Sciatic nerve (tissue), 2 donors: ENCODE data around the gene ZFR2. TPM values are rescaled to one million over a fixed set of nuclear protein-coding genes. Genes with fewer than 3 reads are reported as not detected.

ENCODE experiments used
- ATAC-seq: fragments of 200-7000 bp; cut with Tn5 transposase; one replicate; pipeline ENCODE4 v1.9.1; 2020; ENCODE audit warnings: mild to moderate bottlenecking, moderate library complexity
- DNase-seq: peaks from one replicate; pipeline ENCODE4 v3.0.0-alpha.2; 2020; ENCODE audit warnings: low spot score
- intact Hi-C: fragments of 100-400 bp; cut with DNase I; formaldehyde crosslinking; loops from one replicate; pipeline ENCODE4 v1.14.2; 2022
- total RNA-seq: library from RNA; stranded (reverse); fragmentation: NEBNext Ultra II Directional; extraction: Animal tissue kit (Norgen Biotek cat#: 25700); gene quantifications from one replicate; pipeline ENCODE4 v1.2.1, GENCODE V29; 2021
- donor health status: DM: no; HTN: no; CAD: no.
- donor health status: DM: no; HTN: no; CAD: no.

The ZFR2 gene
- total RNA-seq, 1 donor from 2014 or later: 0.31 TPM

DNA sequence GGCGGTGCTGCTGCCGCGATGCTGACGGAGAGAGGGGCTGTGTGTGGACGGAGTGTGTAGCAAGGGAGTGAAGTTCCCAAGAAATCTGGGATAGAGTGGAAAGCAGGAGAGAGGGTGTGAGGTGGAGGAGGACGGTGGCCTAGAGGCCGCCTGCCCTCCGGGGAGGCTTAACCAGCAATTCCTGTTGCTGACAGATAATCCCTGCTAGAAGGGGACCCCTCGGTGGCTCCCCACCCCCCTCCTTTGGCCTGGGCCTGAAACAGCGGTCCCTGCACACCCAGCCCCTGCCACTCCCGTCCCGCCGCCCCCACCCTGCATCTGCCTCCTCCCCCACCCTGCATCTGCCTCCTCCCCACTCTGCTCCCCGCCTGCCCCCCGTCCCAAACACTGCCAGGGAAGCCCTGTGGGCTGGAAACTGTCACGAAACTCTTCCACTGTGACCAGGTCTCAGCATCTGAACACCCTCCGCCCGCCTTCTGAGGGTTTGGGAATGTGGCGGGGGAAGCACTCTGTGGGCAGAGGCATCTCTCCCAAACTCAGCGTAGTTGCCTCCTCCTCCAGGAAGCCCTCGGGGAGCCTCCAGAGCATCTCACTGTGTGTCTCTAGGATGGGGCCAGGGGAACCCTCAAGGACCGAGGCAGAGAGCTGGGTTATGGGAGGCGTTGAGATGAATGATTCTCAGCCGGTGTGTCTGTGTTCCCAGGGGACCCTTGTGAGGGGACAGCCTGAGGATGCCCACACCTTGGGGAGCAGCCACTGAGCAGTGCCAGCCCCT lies 65.5 kb downstream of the ZFR2 start:
- intact Hi-C loops: no loop called here
- no peak for ATAC-seq
- DNase-seq: no peak

DNA sequence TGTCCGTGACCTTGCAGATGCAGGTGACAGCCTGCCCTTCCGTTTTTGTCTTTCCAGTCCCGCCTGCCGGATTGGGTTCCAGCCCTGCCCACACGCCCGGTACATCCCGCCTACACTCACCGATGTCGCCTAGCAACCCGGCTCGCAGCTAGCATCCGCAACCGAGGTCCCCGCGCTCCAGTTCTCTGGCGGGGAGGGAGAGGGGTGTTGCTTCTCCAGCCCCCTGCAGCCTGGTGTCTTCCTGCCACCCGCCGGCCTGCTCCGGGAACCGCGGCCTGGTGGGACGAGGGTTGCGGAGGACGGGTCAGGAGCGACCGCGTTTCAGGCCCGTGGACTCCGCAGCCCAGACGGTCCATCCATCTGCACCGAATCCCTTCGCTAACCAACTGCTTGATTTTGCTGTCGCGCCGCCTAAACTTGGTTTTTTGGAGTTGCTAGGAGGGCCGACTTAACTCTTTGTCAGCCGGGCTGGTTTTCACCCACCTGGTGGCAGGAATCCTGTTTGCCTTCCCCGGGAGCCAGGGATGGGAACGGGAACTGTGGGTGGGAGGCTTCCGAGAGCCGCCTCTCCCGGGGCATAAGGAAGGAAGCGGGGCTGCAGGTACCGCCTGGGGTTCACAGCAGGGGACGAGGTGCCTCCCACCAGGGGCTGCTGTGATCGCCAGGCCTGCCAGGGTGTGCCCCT lies 67.3 kb downstream of the ZFR2 start:
- ATAC-seq (no peak), DNase-seq (no peak)
- intact Hi-C loops: no loop called here

DNA sequence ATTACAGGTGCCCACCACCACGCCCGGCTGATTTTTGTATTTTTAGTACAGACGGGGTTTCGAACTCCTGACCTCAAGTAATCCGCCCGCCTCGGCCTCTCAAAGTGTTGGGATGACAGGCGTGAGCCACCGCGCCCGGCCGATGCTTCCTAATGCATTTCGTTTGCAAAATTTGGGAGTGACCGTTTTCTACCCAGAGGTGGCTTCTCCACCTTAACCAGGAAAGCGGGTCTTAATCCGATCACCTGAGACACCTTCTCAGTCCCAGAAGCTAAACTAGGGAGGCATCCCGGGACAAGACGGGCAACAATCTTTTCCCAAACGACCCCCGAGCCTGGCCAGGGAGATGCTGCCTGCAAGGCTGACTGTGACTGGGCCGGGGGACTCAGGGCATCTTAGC lies 67.8 kb downstream of the ZFR2 start:
- intact Hi-C loops: no loop called here
- no peak for ATAC-seq
- DNase-seq: no peak

DNA sequence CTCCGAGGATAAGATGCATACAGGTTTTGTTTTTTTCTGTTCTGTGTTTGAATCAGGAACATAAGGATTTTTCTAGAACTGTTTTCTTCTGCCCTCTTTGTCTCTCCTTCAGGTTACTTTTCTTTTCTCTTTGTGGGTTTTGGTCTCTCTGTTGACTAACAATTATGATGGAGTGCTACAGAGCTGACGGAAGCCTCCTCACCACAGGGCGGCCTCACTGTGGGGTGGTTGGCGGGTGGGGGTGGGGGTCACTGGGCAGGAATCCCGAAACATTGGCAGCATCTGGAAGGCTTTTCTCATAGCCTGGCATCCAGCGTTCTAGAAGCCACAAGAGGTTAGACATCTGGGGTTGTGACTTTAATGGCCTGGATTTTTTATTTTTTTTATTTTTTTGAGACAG lies 70.7 kb downstream of the ZFR2 start:
- intact Hi-C loops: no loop called here
- ATAC-seq: no peak
- no peak for DNase-seq

DNA sequence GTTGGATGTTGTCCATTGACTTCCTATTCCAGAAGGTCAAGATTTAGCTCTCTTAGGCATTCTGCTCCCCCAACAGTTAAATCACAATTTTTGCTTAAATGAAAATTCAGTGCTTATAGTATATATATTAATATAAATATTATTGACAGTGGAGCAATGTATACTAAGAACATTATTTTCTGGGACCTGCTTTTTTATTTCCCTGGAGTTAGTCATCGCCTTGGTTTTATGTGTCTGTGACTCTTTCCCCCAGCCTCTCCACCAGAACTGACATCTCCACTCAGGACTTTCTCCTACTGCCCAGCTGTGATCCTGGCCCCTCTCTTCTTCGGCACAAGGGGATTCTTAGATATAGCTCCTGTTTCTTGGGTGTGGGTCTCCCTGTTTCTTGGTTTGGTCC lies 72.5 kb downstream of the ZFR2 start:
- DNase-seq (no peak), ATAC-seq (no peak)
- intact Hi-C loops: no loop called here

DNA sequence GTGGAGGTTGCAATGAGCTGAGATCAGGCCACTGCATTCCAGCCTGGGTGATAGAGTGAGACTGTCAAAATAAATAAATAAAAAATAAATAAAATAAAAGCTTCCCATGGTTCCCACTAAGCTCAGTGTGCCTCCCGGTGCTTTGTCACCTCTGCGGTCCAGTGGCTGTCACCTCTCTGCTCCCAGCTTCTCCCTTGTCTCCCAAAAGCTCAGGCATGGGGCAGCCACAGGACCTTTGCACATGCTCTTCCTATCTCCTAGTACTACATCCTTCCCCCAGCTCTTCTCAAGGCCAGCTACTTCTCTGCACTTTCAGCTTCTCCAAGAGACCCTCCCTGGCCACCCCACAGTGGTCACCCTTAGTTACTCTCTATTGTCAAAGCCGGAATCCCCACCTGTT lies 75.0 kb downstream of the ZFR2 start:
- intact Hi-C loops: no loop called here

DNA sequence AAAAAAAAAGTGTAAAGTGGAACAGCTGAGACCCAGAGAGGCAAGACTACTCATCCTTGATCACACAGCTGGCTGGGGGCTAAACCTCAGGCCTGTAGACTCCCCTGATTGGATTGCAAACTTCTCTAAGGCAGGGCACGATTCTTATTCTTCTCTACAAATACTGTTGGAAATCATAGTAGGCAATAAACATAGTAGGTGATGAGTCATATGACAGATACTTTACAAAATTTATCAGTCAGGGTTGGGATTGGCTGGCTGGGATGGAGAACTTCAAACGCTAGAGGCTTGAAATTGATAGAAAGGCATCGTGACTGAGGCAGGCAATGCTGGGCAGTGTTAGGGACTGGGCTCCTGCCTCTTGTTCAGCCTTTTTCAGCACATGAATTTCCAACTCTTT lies 76.7 kb downstream of the ZFR2 start:
- DNase-seq (no peak), ATAC-seq (no peak)
- intact Hi-C loops: no loop called here

More for the DNA sequence above, 75.0 kb downstream of the ZFR2 start:
- DNase-seq: no peak
- no peak for ATAC-seq

DNA sequence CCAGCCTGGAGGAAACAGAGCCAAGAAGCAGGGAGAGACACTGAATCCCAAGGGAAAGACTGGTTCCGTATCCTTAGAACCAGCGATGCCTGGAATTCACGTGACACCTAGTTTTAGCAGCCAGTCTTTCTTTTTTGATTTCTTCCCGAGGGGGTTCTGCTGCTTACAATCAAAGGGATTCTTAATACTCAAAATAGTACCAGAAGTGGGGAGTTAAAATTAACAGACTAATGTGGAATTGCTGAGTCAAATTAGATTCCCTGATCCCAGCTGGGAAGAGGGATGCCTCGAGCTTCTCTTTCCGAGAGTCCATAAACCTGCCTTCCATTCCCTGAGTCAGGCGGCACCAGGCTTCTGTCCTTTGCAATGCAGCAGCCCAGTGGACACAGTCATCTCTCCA lies 77.9 kb downstream of the ZFR2 start:
- DNase-seq: no peak
- ATAC-seq: no peak
- intact Hi-C loops: no loop called here

DNA sequence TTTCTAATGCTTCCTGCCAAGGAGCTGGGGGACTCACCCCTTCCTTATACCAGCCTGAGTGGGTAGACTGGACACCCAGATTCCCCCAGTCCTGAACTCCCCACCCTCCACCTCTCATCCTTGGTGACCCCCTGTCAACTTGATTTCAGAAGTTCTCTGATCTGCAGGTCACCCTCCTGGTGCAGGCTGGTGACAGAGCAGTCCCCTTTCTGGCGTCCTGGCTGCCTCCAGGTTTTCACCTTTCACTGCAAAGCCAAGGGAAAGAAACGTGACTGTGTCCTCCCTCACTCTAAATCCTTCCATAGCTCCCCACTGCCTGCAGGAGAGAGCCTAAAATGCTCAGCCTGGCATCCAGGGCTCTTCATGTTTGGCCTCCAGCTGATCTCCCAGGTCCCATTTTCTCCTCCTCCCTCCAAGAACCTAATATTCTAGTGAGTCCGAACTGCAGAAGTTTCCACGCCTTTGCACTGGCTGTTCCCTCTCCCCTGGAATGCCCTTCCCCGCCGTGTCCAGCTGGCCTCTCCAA lies 78.6 kb downstream of the ZFR2 start:
- ATAC-seq: no peak
- intact Hi-C loops: no loop called here
- no peak for DNase-seq

DNA sequence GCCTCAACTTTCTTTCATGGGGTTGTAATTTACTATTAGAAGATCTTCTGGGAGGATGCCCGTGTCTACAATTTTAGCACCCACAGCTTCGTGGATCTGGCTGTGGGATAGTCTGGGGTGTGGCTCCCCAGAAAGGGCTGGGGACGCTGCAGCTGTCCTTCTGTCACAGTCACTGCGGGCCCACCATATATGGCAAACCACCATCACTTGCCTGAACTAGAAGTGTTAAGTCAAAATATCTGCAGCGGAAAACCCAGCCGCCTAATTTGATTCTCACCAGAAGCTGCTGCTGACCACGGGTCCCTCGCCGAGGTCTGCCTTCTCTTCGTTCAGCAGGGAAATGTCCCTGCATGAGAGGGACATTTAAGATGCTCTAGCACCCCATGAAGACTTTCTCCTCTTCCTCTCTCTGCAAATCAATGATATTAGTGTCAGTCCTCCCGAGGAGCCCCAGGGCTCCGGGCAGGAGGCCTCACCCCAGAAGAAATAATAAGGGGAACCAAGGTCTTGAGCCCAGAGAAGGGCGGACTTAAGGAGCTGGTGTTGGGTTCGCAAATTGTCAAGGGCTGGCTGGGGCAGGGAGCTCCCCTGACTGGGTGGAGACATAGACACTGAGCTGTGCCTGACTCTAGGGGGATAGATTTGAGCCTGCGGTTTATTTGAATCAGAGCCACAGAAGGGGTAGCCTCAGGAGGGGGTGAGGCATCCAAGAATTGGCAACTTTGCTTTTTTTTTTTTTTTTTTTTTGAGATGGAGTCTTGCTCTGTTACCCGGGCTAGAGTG lies 79.7 kb downstream of the ZFR2 start:
- ATAC-seq (no peak), DNase-seq (no peak)
- intact Hi-C loops: no loop called here

DNA sequence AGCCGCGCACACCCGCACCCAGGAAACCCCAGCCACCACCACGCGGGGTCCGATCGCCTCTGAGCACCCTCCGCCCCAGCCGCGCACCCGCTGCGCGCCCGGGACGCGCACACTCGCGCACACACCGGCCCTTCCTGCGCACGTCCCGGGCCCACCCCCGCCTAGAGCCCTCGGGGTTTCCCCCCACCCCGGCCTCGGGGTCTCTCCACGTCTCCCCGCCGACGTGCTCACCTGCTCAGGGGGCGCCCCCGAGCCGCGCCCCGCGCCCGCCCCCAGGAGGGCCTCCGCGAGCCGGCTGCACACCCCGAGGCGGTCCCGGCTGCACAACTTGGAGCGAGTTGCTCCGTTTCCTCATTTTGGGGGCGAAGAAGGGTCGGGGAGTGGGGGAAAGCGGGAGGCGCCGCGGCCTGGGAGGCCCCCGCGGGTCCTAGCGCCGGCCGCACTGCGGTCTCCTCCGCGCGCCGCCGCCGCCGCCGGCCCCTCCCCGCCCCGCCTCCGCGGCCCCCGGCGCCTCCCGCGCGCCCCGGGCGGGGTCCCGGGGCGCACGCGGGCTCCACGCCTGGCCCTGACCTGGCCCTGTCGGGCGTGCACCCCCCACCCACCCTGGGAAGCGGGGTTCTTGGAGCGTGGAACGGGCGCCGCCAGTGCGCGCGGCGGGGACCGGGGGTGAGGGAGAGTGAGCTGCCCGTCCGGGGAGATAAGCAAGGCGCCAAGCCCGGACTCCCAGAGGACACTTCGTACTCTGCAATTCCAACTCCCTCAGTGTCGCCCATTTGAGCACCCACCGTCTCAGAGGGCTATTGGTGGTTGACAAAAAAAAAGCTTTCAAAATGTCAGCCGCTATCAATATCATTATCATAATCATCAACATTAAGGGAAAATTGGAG lies 82.7 kb downstream of the ZFR2 start, which contains the start of gene MATK:
TSS of gene MATK (minus strand) at position 444 of the 887 bp plus-strand sequence. CDS start 1,246 bp downstream, outside the sequence.
- DNase-seq: no peak
- intact Hi-C loops: no loop called here
- no peak for ATAC-seq

DNA sequence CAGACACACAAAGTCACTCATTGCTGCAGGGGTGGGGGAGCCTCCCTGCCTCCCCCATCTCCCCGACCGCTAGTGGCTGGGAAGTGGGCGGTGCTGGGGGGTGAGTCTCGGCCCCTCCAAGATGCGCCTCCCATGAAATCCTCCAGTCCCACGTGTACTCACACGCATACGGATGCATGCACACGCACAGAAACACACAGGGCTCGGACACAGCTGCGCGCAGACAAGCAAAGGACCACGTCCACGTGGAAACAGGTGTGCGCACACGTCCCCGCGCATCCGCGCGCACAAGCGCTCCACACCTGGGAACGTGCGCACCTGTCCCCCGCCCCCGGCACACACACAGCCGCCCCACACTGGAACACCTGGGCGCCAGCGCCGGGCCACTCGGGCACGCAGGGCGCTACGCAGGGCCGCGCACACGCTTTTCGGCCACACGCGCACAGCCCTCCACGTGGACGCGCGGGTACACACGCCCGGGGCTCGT lies 83.3 kb downstream of the ZFR2 start:
- intact Hi-C loops: no loop called here
- ATAC-seq: no peak

DNA sequence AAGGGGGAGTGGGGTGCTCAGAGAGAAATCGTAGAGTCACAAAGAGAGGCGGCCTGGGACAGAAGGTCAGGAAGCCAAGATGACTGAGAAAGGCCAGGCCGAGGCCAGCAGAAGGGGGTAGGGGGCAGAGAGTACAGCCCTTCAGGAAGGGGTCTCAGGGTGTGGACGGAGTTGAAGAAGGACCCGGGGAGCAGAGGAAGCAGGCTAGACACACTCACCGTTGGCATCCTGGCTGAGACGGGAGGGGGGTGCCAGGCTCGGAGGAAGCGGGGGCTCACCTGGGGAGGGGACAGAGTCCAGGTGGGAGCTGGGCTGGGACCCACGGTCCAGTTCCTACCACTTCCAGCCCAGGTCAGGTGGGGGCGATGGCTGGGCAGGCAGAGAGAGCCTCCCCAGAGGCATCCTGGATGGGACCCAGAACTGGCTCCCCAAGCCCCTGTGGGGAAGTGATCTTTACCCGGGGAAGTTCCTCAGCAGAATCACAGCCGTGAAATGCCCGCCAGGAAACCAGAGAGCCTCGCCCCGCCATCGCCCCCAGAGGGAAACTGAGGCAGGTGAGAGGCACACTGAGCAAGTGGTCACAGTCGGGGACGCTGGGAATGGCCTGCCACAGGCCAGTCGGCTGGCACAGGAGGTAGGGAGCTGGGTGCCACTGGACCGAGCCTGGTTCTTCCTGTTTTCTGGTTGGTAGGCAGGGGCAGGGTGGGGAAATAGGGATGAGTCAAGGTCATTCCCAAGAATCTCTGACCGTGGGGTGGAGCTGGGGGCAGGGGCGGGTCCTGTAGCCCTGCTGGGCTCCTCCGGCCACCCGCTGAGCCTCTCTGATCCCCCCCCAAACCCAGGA lies 84.0 kb downstream of the ZFR2 start:
- ATAC-seq (no peak), DNase-seq (no peak)
- intact Hi-C loops: no loop called here

More for the DNA sequence above, 83.3 kb downstream of the ZFR2 start:
- DNase-seq: no peak

DNA sequence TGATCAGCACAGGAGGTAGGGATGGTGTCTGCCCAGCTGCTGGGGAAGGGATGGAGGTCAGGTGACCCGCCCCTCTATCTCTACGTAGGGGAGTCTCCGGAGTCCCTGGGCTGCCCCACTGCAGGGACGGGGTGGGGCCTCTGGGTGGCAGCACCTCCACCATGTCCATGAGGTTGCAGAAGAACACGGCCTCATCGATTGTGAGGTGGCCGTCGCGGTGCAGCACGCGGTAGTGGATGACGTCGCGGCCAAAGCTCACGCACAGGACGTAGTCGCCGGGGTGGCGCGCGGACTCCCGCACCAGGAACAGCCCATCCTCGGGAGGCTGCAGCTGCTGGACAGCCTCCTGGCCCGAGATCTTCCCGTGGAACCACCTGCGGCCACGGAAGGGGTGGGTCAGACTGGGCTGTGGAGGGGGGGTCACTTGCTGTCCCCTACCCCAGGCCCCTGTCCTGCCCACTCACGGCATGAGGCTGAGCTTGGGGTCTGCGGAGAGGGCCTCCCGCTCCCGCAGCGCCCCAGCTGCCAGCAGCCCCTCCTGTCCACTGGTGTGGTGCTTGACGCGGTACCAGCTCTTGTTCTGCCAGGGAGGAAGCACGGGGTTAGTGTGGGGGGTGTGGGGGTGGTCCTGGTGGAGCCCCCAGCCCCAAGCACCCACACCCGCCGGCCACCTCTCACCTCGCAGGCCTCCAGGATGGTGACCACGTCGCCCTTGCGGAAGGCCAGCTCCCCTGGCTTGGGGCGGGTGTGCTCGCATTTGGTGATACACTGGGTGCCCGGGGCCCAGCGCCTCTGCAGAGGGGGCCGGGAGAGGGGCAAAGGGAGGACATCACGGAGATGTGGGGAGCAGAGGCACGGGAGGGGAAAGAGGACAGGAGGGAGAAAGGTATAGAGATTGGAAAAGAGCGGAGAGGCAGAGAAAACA lies 84.9 kb downstream of the ZFR2 start:
- ATAC-seq (peak; percentile 10), DNase-seq (no peak)
- intact Hi-C loops: no loop called here

DNA sequence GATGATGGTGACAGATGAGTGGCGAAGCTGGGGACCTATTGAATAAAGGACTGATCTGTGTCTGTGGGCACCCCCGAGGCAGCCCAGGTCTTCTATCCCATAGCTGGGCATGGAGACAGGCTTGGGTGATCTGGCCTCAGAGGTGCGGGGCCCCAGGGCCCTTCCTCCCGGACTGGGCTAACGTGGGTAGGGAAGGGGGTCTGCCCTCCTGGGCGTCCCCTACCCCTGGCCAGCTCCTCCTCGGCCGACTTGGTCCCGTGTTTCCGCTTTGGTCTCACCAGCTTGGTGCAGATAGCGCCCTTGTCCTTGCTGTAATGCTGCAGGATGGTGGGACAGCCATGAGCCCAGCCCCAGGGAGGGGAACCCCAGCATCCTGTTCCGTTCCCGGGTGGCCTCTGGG lies 85.9 kb downstream of the ZFR2 start:
- ATAC-seq (no peak), DNase-seq (no peak)
- intact Hi-C loops: no loop called here

DNA sequence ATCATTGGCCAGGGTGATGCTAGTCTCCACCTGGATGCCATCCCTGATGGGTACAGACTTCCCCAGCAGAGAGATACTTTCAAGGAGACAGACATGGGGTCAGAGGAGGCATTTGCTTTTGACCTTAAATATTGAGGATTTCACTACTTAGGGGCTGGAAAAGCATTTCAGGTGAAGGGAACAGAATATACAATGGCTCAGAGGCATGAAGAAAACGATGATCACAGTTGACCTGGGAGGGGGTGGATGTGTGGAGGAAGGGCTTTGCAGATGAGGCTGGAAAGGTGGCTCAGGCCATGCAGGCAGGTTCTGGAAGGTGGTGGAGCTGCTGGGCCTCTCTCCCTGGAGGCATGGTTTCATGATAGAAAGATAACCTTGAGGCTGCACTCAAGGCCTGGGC lies 86.5 kb downstream of the ZFR2 start:
- intact Hi-C loops: no loop called here
- ATAC-seq (no peak), DNase-seq (no peak)

DNA sequence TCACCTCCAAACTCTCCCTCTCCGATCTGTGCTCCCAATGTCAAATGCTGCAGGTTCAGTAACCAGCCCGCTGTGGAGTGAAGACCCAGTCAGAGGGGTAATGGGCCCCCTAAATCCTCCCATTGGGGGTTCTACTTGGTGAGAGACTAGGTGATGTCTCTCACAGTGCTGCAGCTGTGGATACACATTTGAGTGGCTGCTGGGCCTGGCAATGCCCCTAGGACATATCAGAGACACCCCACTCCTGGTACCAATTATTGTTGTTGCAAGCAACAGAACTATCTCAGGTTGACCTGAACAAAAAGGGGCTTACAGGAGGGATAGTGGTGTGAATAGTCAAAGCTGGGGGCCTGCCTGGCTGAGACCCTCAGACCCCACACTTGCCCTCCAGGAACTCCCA lies 87.2 kb downstream of the ZFR2 start:
- DNase-seq (no peak), ATAC-seq (no peak)
- intact Hi-C loops: no loop called here
